GM18511 (cell line): ENCODE measurements around the gene RPRD2.

ENCODE experiments used
- ATAC-seq: cut with Tn5 transposase; IDR thresholded peaks from one replicate; pipeline ENCODE4 v1.9.1; 2021; ENCODE audit warnings: mild to moderate bottlenecking, moderate library complexity; ENCODE audit not compliant: unreplicated experiment

The RPRD2 gene

DNA sequence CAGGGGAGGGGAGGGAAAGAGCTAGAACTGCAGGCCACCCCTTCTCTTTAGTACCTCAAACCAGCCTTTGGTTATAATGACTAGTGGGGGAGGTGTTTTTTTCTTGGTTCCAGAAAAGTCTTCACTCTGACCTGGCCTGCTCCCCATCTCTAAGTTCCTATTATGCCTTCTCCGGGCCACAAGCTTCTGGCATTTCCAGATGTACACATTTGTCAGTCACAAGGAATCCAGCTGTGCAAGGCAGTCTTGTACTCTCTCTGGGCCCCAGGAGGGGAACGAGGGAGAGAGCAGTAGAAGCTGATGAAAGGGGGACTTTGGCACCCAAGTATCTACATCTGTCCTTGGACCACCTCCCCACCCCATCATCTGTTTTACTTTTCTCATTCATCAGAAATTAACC, 148.9 kb downstream of the RPRD2 start:
- ATAC-seq, result no peak

DNA sequence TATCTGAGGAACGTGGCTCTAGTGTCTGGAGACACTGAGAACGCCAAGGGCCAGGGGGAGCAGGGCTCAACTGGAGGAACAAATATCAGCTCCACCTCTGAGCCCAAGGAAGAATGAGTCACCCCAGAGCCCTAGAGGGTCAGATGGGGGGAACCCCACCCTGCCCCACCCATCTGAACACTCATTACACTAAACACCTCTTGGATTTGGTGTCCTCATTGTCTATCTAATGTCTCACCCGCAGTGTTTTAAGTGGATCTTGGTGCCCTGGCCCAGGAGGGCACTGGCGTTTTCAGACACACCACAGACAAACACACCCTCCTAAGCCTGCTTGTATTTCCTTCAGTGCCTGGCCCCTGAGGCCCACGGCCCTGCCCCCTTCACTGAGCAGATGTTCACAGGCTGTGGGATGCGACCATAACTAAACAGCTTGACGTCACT, 149.4 kb downstream of the RPRD2 start:
- ATAC-seq, result no peak

DNA sequence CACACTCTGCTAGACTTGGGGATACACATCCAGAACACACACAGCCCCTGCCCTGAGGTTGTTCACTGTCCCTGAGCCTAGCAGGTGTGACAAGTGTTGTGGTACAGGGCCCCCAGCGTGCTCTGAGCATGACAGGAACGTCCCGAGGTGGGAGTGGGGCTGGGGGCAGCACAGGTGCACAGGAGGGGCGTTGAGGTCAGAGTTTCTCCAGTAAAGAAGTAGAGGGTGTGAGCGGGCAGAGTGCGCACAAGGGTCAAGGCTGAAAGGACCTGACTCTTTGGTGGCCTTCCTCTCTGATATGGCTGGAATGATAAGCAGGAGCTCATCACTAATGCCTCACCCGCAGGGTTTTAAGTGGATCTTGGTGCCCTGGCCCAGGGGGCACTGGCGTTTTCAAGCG, 150.3 kb downstream of the RPRD2 start:
- no peak for ATAC-seq

DNA sequence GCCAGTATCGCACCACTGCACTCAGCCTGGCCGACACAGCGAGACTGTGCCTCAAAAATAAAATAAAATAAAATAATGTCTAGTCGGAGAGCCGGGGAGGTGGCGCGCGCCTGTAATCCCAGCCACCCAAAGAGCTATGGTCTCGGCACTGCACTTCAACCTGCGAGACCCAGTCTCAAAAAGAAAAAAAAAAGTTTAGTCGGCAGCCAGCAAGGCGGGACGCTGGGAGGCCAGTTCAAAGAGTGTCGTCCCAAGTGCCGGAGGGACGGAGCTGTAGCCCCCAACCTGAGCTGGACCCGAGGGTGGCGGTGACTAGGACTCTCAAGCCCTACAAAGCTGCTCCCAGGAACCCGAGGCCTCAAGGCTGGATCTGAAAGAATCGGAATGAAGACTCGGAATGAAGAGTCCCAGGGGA, 151.0 kb downstream of the RPRD2 start:
- peak; percentile 13 for ATAC-seq

DNA sequence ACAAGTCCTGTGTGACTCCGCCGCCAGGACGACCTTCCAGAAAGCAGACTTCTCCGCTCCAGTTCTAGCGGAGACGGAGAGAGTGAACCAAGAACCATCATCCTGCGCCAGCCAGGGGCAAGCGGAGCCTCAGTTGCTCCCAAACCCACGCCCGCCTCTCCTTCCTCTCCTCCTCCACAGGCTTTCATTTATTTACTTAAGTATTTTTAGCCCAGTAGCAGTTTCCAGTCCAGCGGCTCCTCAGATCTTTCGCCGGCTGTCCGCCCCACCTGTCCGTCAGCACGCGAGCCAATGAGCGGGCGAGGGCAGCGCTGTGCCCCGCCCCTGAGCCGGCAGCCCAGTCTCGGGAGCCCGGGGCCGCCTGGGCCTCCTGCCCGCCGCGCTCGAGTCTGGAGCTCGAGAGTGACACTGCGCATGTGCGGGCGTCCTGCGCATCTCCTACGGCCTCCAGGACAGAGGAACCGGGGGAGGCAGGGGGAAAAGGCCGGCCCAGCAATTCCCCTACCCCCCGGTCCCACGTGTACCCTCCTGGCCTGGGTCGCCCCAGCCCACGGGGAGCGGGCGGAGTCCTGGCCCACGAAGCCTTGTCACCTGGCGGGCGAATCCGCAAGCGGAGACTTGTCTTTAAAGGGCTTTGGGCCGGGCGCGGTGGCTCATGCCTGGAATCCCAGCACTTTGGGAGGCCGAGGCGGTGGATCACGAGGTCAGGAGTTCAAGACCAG, 151.5 kb downstream of the RPRD2 start, which contains the start of gene FALEC:
Gene FALEC (plus strand): TSS at position 425 of the 722 bp plus-strand sequence.
- ATAC-seq, result peak; percentile 99

DNA sequence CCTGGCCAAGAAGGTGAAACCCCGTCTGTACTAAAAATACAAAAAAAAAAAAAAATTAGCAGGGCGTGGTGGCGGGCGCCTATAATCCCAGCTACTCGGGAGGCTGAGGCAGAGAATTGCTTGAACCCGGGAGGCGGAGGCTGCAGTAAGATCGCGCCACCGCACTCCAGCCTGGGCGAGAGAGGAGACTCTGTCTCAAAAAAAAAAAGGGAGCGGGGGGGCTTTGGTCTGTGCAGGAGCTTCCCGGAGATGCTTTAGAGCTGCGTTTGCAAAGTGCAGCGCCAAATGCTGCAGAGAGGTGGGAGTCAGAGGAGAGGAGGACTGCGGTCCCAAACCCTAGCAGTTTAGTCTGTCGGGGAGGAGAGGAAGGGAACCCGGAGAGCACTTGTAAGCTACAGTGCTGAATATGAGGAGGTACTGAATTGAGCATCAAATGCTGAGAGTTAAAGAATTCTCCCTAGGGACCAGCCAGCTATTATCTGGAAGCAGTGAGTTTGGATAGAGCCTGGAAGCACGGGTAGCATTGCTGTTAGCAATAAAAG, 152.2 kb downstream of the RPRD2 start:
- peak; percentile 17 for ATAC-seq

DNA sequence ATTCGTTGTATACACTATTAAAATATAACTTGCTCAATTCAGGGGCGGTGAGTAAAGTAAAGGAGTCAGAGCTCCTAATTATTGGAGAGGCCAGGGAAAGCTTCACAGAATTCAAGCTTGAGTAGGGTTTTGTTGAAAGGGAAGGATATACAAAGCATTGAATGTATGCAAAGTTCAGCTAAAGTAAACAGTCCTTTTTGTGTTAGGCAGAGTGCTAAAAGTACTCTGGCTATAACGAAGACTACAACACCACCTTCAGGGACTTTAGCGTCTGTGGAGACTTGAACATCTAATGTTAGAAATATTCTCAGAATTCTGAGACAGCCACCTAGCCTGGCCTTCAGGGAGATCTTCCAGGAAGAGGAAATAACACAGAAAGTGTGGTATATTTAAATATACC, 152.7 kb downstream of the RPRD2 start:
- no peak for ATAC-seq

DNA sequence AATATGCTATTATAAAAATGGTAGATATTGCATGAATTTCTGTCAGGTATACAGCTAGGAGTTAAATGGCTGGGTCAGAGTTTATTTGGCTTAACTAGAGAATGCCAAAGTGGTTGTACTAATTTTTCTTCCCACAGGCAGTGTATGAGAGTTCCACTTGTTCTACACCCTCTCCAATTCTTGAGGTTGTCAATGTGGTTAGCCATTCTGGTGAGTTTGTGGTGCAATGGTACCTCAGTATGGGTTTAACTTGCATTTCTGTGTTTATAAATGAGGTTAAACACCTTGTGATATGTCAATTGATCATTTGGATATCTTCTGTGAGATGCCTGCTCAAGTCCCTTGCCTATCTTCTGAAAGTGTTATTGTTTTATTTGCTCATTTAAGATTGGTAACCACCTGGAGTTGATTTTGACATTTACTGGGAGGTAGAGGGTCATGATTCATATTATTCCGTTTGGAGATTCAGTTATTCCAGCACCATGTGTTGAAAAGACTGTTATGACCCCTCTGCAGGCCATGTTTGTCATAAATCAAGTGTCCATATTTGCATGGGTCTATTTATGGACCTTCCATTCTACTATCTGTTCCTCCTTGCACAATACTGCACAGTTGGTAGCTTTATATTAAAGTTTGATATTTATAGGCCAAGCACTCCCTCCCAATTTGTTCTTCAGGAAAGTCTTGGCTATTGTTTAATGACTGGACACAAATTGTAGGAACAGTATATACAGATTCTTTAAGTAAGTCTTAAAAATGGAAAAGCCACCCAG, 157.4 kb downstream of the RPRD2 start:
- no peak for ATAC-seq

DNA sequence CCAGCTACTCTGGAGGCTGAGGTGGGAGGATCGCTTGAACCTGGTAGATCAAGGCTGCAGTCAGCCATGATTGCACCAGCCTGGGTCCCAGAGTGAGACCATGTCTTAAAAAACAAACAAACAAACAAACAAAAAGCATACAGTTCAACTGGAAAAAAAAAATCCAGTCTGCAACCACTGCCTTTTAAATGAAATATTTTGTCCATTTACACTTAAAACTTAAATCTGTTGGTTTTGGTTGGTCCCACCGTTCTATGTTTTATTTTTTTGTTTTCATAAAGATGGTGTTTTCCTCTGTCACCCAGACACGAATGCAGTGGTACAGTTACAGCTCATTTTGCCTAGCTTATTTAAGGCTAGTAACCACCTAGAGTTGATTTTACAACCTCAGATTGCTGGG, 161.4 kb downstream of the RPRD2 start:
- ATAC-seq, result no peak
